Neural cell (in vitro differentiated cells): ENCODE data around the gene FN1.

Experiments used
- CTCF ChIP-seq: fragments of 450-650 bp; IDR thresholded peaks from 2 replicates; pipeline ENCODE4 v1.5.1; 2014; ENCODE audit warnings: antibody characterized with exemption, mild to moderate bottlenecking, moderate library complexity; ENCODE audit not compliant: poor library complexity, severe bottlenecking
- EP300 ChIP-seq: fragments of 450-650 bp; conservative IDR thresholded peaks from 2 replicates; pipeline ENCODE4 v1.6.1; 2014; ENCODE audit warnings: antibody characterized with exemption, mild to moderate bottlenecking, moderate library complexity; ENCODE audit not compliant: poor library complexity, severe bottlenecking
- MXI1 ChIP-seq: fragments of 450-650 bp; conservative IDR thresholded peaks from 2 replicates; pipeline ENCODE4 v1.6.1; 2014; ENCODE audit warnings: antibody characterized with exemption, mild to moderate bottlenecking; ENCODE audit not compliant: poor library complexity, severe bottlenecking
- POLR2AphosphoS5 ChIP-seq: IDR thresholded peaks from 2 replicates; pipeline ENCODE4 v1.6.1; 2012
- RAD21 ChIP-seq: fragments of 450-650 bp; conservative IDR thresholded peaks from 2 replicates; pipeline ENCODE4 v1.6.1; 2014; ENCODE audit warnings: antibody characterized with exemption, mild to moderate bottlenecking, moderate library complexity
- REST ChIP-seq: IDR thresholded peaks from 2 replicates; pipeline ENCODE4 v1.6.1; 2012; ENCODE audit warnings: borderline replicate concordance
- TAF1 ChIP-seq: IDR thresholded peaks from 2 replicates; pipeline ENCODE4 v1.6.1; 2012; ENCODE audit warnings: low read depth

GRCh38 chr2:215407061-215407460, 28.8 kb downstream of the FN1 start:
- no peak for TF ChIP-seq CTCF
- TF ChIP-seq MXI1, result no peak
- TF ChIP-seq RAD21, result no peak
- no peak for TF ChIP-seq REST
- TF ChIP-seq TAF1, result no peak
- TF ChIP-seq EP300, result no peak
- TF ChIP-seq POLR2AphosphoS5, result no peak
